NCI-H345 treated with DMSO at 0.1 percent for 48 hours (cell line): ENCODE results near the gene SLC25A4.
A peak's percentile ranks its signal among the peaks of the same experiment; 100 is the strongest.
"Not testable (repeated sequence)": the region's sequence is repeated elsewhere in the genome, so short reads cannot be mapped to it uniquely, and the experiment has no call there.

ENCODE experiments used
- DNase-seq: peaks from one replicate; lab custom pipeline; 2025; ENCODE audit not compliant: unreplicated experiment; lab: John Stamatoyannopoulos, UW

Gene SLC25A4

DNA sequence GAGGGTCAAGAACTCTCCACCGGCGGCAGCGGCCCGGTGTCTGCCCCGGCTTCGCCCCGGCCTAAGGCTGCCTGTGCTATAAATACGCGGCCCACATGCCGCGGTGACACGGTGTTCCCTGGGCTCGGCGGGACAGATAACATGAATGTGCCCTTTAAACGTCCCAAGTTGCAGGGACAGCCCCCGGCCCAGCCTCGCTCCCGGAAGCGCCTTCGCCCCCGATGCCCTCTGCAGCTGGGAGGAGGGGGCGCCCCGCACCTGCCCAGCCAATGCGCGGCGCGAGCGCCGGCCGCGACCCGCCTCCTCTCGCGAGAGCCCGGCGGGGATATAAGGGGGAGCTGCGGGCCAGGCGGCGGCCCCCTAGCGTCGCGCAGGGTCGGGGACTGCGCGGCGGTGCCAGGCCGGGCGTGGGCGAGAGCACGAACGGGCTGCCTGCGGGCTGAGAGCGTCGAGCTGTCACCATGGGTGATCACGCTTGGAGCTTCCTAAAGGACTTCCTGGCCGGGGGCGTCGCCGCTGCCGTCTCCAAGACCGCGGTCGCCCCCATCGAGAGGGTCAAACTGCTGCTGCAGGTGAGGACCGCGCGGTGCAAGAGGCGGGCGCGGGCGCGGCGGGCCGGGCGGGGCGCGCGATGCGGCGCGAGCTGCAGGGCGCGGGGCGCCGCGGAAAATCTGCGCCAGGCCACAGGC is at the start of gene SLC25A4:
Gene SLC25A4, plus strand, starts transcription at position 355 of the 689 bp plus-strand sequence. Its CDS starts 107 bp downstream, at position 462.
- DNase-seq: peak; percentile 61

DNA sequence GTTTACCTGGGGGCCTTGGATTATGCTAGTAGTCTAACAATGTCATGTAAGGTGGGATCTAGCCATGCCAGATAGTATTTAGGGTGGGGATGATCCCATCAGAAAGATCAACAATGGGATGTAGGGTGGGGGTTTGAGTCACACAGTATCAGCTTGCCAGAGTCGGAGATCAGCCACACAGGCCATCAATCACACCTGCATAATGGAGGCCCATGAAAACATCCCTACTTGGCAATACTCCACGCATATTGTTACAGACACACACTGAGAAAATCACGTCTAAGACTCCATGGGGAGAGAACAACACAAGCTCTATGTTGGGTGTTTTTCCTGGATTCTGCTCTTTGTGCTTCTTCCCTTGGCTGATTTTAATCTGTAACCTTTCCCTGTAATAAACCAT is 49.5 kb upstream of the SLC25A4 start:
- no peak for DNase-seq

DNA sequence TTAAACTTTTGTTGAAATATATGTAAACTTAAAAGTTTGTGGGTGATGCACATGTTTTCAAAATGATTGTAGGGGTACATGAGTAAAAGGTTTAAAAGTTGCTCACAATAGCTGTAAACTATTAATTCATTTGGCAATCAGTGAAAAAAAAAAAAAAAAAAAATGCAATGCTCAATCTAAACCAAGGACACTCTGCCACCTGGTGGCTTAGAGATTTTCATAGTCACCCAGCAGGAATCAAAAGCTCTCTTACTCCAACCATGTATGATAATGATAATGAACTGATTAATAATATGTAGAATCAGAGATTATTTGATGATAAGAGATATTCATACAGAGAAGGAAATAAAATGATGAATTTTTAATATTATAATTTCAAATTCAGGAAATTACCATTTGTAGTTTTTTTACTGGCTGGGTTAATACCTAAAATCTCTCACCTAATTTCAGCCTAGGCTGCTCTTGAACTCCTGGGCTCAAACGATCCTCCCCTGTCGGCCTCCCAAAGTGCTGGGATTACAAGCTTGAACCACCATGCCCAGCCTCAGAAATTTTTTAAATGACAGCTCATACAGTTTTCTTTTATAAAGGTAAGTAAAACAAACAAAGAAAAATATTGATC is 46.9 kb upstream of the SLC25A4 start:
- DNase-seq: peak; percentile 21

DNA sequence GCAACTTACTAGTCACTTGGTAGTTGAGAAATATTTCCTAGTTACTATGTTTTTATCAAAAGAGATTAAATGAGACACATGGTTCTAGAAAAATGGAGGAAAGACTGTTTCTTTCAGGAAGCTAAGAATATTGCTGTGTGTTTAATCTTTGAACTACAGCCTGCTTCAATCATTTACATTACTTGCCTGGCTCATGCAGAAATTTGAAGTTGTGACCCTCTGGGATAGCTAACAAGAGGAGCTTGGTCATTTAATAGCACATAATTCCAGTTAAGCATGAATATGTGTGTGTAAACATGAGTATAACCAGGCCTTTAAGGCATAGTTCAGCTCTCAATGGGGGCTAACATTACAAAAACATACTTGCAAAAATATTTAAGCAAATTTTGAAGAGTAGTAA is 44.6 kb upstream of the SLC25A4 start:
- DNase-seq: no peak

DNA sequence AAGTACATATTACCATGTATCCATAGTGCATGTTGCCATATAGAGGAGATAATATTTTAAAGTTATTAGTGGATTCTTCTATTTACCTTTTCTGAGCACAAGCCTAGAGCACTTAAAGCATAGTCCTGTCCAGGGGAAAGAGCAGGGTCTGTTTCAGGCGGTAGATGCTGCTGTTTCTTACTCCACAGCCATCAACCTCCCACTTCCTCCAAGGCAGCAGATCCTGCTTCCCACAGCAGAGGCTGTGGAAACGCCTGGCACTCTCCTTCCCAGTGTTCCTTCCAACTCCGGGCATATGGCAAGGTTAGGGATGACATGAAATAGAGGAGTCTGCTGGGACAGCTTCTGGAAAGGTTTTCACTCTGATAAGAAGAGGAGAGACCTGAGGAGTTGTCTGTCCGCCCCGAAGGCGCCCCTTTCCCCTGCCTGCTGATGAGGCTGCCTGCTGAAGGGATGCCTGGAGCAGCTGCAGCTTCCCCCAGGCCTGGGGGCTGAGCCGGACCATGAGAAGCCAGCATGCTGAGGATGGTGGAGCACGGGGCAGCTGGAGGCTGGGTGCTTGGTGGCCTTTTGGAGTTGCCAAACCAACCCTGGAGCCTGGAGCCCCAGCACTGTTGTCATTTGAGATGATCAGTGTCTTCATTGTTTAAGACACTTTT is 43.9 kb upstream of the SLC25A4 start:
- DNase-seq: no peak

DNA sequence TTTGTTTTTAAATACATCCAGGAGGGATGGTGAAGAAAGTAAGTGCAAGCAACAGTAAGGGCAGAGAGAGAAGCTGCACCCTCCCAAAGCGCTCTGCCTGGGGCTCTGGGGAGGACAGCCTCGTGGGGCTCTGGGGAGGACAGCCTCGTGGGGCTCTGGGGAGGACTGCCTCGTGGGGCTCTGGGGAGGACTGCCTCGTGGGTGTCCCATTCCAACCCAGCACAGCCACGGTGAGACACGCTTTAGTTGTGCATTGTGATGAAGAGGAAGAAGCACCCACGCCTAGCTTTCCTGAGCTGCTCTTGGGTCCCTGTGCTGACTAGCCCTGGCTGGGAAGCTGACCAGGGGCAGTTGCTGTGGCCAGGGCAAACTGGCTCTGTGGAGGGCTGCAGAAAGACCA is 43.1 kb upstream of the SLC25A4 start:
- no peak for DNase-seq

DNA sequence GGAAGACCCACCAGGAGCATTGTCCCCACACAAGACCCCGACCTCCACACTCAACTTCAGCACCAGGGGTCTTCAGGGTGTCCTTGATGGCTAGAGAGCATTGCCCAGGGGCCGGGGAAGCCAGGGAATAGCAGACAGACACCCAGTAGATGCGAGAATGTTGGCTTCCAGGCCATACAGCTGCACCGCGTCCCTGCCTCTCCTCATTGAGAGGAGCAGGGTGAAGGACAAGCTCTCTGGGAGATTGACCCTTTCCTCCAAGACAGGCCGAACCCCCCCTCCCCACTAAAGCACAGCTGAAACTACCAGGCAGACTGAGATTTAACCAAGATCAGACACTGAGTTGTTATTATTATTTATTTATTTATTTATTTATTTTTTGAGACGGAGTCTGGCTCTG is 42.6 kb upstream of the SLC25A4 start:
- no peak for DNase-seq

DNA sequence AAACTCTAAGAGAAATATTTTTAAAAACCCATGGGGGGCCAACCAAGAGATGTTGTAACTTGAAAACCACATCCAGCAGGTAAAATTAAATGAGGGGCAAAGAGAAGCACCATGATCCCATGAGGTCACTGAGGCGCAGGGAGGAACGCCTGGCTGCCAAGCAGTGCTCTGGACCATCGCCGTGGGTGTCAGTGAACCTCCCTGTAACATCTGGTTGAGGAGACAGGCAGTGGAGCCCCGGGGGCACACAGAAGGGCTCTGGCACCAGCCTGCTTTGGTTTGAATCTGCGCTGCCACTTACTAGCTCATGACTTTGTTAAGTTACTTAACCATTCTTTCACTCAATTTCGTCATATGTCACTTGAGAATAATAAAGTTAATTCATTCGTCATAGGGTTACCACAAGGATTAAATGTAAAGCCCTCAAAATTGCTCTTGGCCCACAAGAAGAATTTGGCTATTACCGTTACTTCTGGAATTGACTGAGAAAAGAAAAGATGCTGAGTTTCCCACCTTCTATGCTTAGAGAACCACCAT is 41.6 kb upstream of the SLC25A4 start:
- DNase-seq: no peak

DNA sequence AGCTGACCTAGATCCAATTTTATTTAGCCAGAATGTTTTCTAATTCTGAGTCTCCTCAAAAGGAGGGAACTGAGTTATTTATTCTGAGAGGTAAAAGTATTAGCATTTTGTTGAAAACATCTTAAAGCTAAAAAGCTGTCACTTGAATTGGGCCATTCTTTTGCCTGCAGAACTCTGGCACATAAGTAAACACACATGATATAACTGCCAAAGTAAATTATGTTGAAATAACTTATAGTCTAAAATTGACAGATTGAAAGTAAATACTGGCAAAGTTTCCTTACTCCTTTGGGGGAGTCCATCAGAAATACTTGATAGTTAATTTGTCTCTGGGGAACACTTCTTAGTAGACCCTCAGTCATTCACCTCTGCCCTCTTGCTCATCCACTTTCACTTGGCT is 38.3 kb upstream of the SLC25A4 start:
- no peak for DNase-seq

DNA sequence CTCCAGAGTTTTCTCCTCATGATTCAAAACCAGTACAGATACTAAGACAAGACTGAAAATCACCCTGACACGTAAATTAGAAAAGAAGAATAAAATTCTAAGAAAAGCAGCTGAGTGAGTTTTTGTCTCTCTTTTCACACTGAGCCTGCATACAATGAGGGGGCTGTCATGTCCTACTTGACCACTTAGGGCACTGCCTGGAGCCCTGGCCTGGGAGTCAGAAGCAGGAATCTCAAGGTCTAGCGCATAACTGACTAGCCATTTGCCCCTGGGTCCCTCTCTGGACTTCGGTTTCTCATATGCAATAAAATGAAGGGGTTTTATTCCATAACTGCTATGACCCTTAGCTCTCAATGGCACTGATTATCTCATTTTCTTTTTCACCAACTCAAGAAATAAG is 36.7 kb upstream of the SLC25A4 start:
- no peak for DNase-seq

DNA sequence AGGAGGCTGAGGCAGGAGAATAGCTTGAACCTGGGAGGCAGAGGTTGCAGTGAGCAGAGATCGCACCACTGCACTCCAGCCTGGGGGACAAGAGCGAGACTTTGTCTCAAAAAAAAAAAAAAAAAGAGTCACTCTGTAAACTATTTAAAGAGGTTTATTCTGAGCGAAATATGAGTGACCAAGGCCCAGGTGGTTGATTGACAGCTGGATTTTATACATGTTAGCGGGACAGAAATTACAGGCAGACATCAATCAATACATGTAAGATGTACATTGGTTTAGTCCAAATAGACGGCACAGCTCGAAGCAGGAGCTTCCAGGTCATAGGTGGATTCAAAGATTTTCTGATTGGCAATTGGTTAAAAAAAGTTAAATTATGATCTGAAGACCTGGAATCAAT is 35.5 kb upstream of the SLC25A4 start:
- DNase-seq: not testable (repeated sequence)

DNA sequence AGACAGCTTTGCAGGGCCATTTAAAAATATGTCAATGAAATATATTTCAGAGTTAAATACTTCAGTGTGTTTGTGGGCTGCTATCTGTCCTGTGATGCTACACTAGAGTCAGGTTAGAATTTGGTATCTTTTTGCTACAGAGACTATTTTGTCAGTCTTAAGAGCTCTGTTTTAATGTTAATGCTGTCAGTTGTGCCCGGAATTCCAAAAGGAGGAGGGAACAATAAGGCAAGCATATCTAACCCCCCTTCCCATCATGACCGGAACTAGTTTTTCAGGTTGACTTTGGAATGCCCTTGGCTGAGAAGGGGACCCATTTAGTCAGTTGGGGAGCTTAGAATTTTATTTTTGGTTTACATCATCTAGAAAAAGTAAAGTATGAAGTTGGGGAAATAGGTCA is 34.9 kb upstream of the SLC25A4 start:
- DNase-seq: no peak

DNA sequence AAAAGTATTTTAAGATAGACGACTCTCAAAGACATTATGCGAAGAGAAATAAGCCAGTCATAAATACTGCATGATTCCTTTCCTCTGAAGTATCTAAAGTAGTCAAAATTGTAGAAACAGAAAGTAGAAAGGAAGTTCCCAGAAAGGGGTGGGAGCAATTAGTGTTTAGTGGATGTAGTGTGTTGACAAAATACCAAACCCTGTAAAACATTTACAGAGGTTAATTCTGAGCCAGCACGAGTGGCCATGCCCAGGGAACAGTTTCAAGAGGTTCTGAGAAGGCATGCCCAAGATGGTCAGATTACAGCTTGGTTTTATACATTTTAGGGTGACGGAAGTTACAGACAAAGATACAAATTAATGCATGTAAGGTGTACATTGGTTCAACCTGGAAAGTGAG is 34.4 kb upstream of the SLC25A4 start:
- no peak for DNase-seq

DNA sequence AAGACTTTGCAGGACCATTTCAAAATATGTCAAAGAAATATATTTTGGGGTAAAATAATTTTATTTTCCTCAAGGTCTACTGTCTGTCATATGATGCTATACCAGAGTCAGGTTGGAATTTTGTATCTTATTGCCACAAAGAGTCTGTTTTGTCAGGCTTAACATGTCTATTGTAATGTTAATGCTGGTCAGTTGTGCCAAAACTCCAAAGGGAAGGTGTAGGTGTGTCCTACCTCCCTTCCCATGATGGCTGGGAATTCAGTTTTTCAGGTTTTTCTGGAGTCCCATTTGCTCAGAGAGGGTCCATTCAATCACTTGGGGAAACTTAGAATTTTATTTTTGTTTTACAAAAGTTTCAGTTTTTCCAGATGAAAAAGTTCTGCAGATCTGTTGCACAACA is 33.3 kb upstream of the SLC25A4 start:
- DNase-seq: no peak

DNA sequence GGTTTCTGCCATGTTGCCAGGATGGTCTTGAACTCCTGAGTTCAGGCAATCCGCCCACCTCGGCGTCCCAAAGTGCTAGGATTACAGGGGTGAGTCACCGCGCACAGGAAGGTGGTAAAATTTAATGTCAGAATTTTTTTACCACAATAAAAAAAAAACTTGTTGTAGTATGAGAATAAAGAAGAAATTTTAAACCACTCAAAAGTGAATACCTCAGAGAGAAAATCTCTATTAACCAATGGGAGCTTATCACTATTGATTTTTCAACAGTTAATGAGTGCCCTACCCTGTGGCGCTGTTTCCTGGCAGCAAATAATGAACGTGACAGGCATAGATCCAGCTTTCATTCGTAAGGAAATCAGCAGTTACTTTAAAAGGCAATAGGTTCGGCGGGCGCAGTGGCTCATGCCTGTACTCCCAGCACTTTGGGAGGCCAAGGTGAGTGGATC is 32.7 kb upstream of the SLC25A4 start:
- no peak for DNase-seq

DNA sequence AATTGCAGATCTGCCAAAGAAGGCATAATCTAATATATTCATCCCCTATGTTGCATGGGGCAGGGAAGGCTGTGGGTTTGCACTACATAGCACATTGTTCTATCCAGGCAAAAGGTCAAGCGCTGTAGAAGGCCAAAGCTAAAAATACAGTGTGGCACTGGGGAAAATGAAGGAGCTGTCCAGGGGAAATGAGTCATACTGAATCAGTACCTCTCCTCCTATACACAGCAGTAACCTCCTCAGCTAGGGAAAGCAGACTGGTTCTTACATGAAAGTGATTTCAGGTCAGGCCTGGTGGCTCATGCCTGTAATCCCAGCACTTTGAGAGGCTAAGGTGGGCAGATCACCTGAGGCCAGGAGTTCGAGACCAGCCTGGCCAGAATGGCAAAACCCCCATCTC is 31.0 kb upstream of the SLC25A4 start:
- DNase-seq: no peak

DNA sequence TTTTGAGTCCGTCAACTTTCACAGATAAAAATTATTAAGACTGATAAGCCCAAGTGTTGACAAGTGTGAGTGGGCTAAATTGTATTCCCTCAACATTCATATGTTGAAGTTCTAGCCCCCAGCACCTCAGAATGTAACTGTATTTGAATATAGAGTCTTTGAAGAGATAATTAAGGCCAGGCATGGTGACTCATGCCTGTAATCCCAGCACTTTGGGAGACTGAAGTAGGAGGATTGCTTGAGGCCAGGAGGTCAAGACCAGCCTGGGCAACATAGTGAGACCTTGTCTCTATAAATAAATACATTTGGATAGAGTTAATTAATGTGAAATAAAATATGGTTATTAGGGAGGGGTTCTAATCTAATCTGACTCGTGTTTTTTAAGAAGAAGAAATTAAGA is 29.7 kb upstream of the SLC25A4 start:
- DNase-seq: no peak

DNA sequence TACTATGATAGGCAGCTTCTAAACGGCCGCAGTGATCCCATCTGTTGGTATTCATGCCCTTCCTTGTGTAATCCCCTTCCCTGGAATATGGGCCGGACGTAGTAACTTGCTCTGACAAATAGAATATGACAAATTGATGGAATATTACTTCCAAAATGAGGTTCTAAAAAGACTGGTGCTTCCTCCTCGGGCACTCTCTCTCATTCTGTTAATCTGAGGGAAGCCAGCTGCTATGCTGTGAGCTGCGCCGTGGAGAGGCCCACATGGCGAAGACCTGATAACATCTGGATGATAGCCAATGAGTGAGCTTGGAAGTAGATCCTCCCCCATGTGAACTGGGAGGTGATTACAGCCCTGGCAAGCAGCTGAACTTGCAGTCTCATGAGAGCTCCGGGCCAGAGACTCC is 27.2 kb upstream of the SLC25A4 start:
- no peak for DNase-seq

DNA sequence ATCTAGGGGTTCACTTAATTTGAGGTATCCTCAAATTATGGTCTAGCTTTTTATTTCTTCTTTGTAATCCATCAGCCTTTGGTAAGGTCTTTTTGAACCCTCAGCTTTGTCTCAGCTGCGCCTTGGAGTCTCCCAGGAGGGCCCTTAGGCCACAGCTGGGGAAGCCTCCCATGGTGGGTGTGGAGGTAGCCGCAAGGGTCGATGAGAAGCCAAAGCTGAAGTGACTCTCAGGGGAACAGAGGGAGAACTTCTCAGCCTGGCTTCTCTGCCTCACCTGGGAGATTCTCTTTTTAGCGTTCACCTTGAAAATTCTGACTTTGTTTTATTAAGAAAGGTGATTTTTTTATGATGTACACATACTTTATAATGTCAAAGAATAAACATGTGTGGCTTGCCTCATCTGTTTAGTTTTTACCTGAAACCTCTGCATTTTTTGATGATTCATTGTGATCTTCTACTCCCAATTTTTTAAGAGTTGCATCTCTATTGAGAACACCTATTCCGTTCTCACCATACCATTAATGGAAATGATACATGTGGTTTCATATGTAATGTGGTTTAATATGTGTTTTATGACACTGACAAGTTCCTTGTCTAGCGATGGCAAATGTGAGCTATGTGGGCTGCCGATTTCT is 25.6 kb upstream of the SLC25A4 start:
- no peak for DNase-seq

DNA sequence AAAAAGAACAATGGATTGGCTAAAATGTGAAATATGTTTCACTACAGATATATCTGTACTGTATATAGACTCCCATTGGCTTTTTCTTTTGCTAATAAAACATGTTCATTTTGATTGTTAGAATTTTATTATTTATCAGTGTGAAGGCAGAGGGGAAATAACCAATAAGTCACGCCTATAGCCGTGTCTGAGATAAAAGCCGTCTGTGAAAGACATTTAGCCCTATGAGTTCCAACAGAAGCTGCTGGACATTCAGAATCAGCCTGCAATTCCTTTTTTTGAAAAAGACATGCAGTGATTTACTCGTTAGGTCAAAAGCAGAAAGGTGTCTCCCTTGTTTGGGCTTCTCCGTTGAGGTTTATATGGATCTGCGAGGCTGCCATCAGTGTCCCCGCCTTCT is 24.2 kb upstream of the SLC25A4 start:
- DNase-seq: no peak

DNA sequence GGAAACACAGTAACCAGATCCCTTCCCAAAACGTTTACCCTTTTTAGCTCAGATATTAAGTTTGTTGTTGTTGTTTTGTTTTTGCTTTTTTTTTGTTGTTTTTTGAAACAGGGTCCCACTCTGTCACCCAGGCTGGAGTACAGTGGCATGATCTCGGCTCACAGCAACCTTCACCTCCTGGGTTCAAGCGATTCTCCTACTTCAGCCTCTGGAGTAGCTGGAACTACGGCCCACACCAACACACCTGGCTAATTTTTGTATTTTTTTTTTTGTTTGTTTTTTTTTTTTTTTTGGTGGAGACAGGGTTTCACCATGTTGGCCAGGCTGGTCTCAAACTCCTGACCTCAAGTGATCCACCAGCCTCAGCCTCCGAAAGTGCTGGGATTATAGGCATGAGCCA is 23.6 kb upstream of the SLC25A4 start:
- DNase-seq: not testable (repeated sequence)
